Right atrium auricular region (tissue), 2 donors: ENCODE results near the gene TMC7. TPM values are rescaled to one million over a fixed set of nuclear protein-coding genes. Genes with fewer than 3 reads are reported as not detected.
"Not testable (repeated sequence)": the region's sequence is repeated elsewhere in the genome, so short reads cannot be mapped to it uniquely, and the experiment has no call there.

Experiments used
- DNase-seq: peaks from one replicate; pipeline ENCODE4 v3.0.0-alpha.2; 2019; ENCODE audit warnings: low spot score
- H3K27ac ChIP-seq, 2 donors: fragments of 200-600 bp; sonication (generic); 1 replicate in 1 of 2; 2 replicates in 1 of 2; pipeline ENCODE4 v1.5.1; 2016 to 2019
- H3K27me3 ChIP-seq, 2 donors: fragments of 200-600 bp; sonication (generic); one replicate each; pipeline versions ENCODE4 v1.5.1 to v1.6.0; 2017 to 2019
- H3K36me3 ChIP-seq: fragments of 200-600 bp; sonication (generic); one replicate; pipeline ENCODE4 v1.5.1; 2016
- H3K4me1 ChIP-seq, 2 donors: fragments of 200-600 bp; sonication (generic); one replicate each; pipeline versions ENCODE4 v1.5.1 to v1.6.0; 2017 to 2019
- H3K4me3 ChIP-seq, 2 donors: fragments of 200-600 bp; sonication (generic); 1 replicate in 1 of 2; 2 replicates in 1 of 2; pipeline ENCODE4 v1.5.1; 2017 to 2019; ENCODE audit warnings: mild to moderate bottlenecking in 1 of 2, moderate library complexity in 1 of 2
- H3K9me3 ChIP-seq, 2 donors: fragments of 200-600 bp; sonication (generic); one replicate each; pipeline ENCODE4 v1.5.1; 2019
- CTCF ChIP-seq, 2 donors: fragments of 200-600 bp; sonication (generic); IDR thresholded peaks; one replicate each; pipeline ENCODE4 v1.5.1; 2019; ENCODE audit warnings: antibody characterized with exemption in 2 of 2
- total RNA-seq, 2 donors: library from RNA; depleted of rRNA; stranded (reverse); fragments of >200 nt; gene quantifications; one replicate each; pipeline ENCODE4 v1.1.0, GENCODE V29; 2016

Gene TMC7
- total RNA-seq, 2 donors from 2014 or later, result 0.56 to 0.63 TPM

- no peak for DNase-seq
- Histone ChIP-seq H3K4me1 (no peaks in the 10 kb centered on the region), H3K36me3 (no peaks in the 10 kb centered on the region)
These were observed 30.2 kb upstream of the TMC7 start for GRCh38 chr16:18953547-18953946.

GRCh38 chr16:18955874-18956580 lies 27.7 kb upstream of the TMC7 start:
- not testable (repeated sequence) for H3K27me3 ChIP-seq, H3K27ac ChIP-seq, DNase-seq, H3K36me3 ChIP-seq, H3K4me1 ChIP-seq, H3K9me3 ChIP-seq
- H3K4me3 ChIP-seq, result peak overlapping the region in 1 of 2 donors; percentile 32

More at GRCh38 chr16:18953547-18953946, 30.2 kb upstream of the TMC7 start:
- Histone ChIP-seq H3K4me3 (no peak overlapping the region), H3K27me3 (no peaks in the 10 kb centered on the region), H3K9me3 (no peaks in the 10 kb centered on the region), H3K27ac (no peak overlapping the region)
- TF ChIP-seq CTCF (IDR thresholded peaks at IDR 0.05), result no peak

DNA sequence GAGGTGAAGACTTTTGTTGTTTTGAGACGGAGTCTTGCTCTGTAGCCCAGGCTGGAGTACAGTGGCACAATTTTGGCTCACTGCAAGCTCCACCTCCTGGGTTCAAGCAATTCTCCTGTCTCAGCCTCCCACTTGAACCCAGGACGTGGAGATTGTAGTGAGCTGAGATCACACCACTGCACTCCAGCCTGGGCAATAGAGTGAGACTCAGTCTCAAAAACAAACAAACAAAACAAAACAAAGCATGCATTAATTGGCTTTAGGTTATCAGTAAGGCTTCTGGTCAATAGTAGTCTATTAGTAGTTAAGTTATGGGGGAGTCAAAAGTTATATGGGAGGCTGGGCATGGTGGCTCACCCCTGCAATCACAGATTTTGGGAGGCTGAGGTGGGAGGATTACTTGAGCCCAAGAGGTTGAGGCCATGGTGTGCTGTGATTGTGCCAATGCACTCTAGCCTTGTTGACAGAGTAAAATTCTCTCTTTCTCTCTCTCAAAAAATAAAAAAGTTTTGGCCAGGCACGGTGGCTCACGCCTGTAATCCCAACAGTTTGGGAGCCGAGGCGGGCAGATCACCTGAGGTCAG lies 27.0 kb upstream of the TMC7 start:
- peak overlapping the region in 1 of 2 donors; percentile 32 for H3K4me3 ChIP-seq
- not testable (repeated sequence) for H3K9me3 ChIP-seq, H3K27me3 ChIP-seq, H3K27ac ChIP-seq, H3K4me1 ChIP-seq, DNase-seq, H3K36me3 ChIP-seq

DNA sequence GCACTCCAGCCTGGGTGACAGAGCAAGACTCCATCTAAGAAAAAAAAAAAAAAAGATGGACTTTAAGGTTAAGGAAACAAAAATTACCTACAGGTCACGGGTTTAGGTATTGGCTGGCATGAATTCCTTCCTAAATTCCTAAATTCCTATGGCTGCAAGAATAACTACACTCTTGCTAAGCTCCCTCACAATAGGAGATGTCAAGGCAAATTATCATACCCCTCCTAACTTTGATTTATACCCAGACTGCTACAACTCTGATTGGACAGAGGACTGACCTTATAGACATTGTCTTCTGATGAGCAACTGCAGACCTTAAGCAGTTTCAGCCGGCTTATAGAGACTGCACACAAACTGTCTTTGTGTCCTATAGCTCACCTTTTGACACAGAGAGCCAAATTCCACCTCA lies 25.1 kb upstream of the TMC7 start:
- no peaks in the 10 kb centered on the region for H3K27me3 ChIP-seq
- TF ChIP-seq CTCF (IDR thresholded peaks at IDR 0.05), result no peak
- H3K9me3 ChIP-seq, result no peaks in the 10 kb centered on the region
- peaks cover 0 to 6% of the 10 kb centered on the region in 2 donors for H3K4me1 ChIP-seq
- no peak for DNase-seq
- H3K4me3 ChIP-seq, result no peak overlapping the region
- no peaks in the 10 kb centered on the region for H3K36me3 ChIP-seq
- peak overlapping the region; percentile 58 to 89 for H3K27ac ChIP-seq

- no peak overlapping the region for H3K4me3 ChIP-seq
- no peaks in the 10 kb centered on the region for H3K27me3 ChIP-seq
- H3K36me3 ChIP-seq, result no peaks in the 10 kb centered on the region
- peaks cover 0 to 6% of the 10 kb centered on the region in 2 donors for H3K4me1 ChIP-seq
- TF ChIP-seq CTCF (IDR thresholded peaks at IDR 0.05), result no peak
- H3K9me3 ChIP-seq, result no peaks in the 10 kb centered on the region
- H3K27ac ChIP-seq, result peak overlapping the region; percentile 58 to 89
- DNase-seq, result no peak
These were observed 24.7 kb upstream of the TMC7 start for GRCh38 chr16:18959031-18959505.

DNA sequence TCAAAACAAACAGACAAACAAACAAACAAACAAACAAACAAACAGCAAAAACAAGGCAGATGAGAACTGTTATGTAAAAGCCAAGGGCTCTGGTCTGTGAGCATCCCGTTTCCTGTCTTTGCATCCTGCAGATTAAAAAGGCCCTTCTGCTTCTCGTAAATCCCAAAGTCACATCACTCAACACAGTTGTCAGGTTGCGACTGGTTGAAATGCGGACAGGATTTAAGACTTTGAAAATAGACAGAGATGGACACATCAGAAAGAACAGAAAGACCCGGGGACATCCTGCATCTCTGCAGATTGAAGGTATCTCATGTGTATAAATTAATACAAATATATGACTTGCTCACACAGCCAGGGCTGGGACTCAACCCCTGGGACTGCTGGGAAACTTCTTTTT lies 18.2 kb upstream of the TMC7 start:
- TF ChIP-seq CTCF (IDR thresholded peaks at IDR 0.05), result no peak
- DNase-seq, result no peak

More for the DNA sequence above, 18.2 kb upstream of the TMC7 start:
- no peaks in the 10 kb centered on the region for H3K36me3 ChIP-seq
- H3K4me1 ChIP-seq, result no peaks in the 10 kb centered on the region
- no peaks in the 10 kb centered on the region for H3K9me3 ChIP-seq
- H3K27me3 ChIP-seq, result no peaks in the 10 kb centered on the region
- no peak overlapping the region for H3K4me3 ChIP-seq
- no peak overlapping the region for H3K27ac ChIP-seq
